Measurements from ENCODE around the gene ESPNL.

DNA sequence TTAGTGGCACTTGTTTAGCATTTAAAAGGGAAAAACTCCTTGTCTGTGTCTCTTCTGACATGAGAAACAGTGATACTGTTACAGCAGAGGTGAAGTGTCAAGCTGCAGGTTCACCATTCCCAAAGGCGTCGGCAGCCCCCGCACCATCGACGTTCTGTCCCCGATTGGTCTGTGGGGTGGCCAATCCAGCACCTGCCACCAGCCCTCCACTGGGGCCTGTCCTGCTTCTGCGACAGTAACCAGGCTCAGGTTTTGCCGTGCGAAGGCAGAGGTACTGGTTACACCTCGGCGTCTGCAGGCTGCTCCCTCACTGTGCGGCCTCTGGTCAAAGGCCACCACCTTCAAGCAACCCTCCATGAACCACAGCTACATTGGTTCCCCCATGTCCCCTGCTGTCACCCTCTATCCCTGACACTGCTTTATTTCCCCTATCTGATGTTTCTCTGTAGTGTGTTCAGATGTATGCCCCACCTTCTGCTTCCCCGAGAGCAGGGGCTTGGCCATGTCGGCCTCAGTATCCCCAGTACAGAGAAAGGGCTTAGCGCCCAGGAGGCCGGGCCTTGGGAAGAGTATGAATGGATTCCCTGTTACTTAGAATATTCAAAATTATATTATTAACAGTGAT is 8.6 kb upstream of the ESPNL start:
- TF ChIP-seq CTCF (IDR thresholded peaks at IDR 0.05) (no peak), POLR2AphosphoS5 (IDR thresholded peaks at IDR 0.05) (no peak), POLR2A (IDR thresholded peaks at IDR 0.05; ENCODE audit: low read depth) (no peak), EP300 (IDR thresholded peaks at IDR 0.05) (no peak)

Data from esophagus muscularis mucosa (tissue), 4 donors.